ENCODE results near the gene DUSP3.
"Not testable (repeated sequence)": the region's sequence is repeated elsewhere in the genome, so short reads cannot be mapped to it uniquely, and the experiment has no call there.

The DUSP3 gene

GRCh38 chr17:43800736-43801135 lies 22.0 kb upstream of the DUSP3 start:
- no peak for DNase-seq

GRCh38 chr17:43799047-43799446 lies 20.3 kb upstream of the DUSP3 start:
- no peak for DNase-seq

GRCh38 chr17:43798024-43798423 lies 19.2 kb upstream of the DUSP3 start:
- not testable (repeated sequence) for DNase-seq

- DNase-seq, result not testable (repeated sequence)
These were observed 13.9 kb upstream of the DUSP3 start for GRCh38 chr17:43792668-43793067.

- no peak for DNase-seq
These were observed 12.8 kb upstream of the DUSP3 start for GRCh38 chr17:43791589-43791988.

- DNase-seq, result no peak
These were observed 11.6 kb upstream of the DUSP3 start for GRCh38 chr17:43790311-43790940.

GRCh38 chr17:43789482-43789881 lies 10.7 kb upstream of the DUSP3 start:
- DNase-seq, result no peak

GRCh38 chr17:43788540-43788939 lies 9.8 kb upstream of the DUSP3 start:
- DNase-seq, result no peak

GRCh38 chr17:43787728-43788127 lies 9.0 kb upstream of the DUSP3 start:
- no peak for DNase-seq

- no peak for DNase-seq
These were observed 5.9 kb upstream of the DUSP3 start for GRCh38 chr17:43784628-43785101.

- no peak for DNase-seq
These were observed 5.3 kb upstream of the DUSP3 start for GRCh38 chr17:43784068-43784467.

- no peak for DNase-seq
These were observed 4.3 kb upstream of the DUSP3 start for GRCh38 chr17:43782913-43783680.

- DNase-seq, result no peak
These were observed 1.4 kb upstream of the DUSP3 start, which contains the start of gene CFAP97D1 for GRCh38 chr17:43780135-43780534. TSS of gene CFAP97D1 (plus strand) at chr17:43780435. CDS start at chr17:43780463, 28 bp downstream.

GRCh38 chr17:43779145-43780125 lies 658 bp upstream of the DUSP3 start:
- no peak for DNase-seq

- DNase-seq, result no peak
These were observed 4.2 kb downstream of the DUSP3 start for GRCh38 chr17:43774304-43775250.

- no peak for DNase-seq
These were observed 5.7 kb downstream of the DUSP3 start for GRCh38 chr17:43772877-43773648.

- no peak for DNase-seq
These were observed 7.3 kb downstream of the DUSP3 start for GRCh38 chr17:43771463-43771862.

- no peak for DNase-seq
These were observed 7.8 kb downstream of the DUSP3 start for GRCh38 chr17:43770957-43771356.

- no peak for DNase-seq
These were observed 8.9 kb downstream of the DUSP3 start for GRCh38 chr17:43769859-43770258.

GRCh38 chr17:43769426-43769825 lies 9.4 kb downstream of the DUSP3 start:
- DNase-seq, result no peak

GRCh38 chr17:43768943-43769342 lies 9.8 kb downstream of the DUSP3 start:
- no peak for DNase-seq
